Subcutaneous abdominal adipose tissue (tissue), 5 donors: ENCODE measurements around the gene MFF.
"Not testable (repeated sequence)": the region's sequence is repeated elsewhere in the genome, so short reads cannot be mapped to it uniquely, and the experiment has no call there.

Experiments used
- H3K27ac ChIP-seq: one replicate; pipeline ENCODE4 v1.7.0; 2013; ENCODE audit warnings: low read depth, mild to moderate bottlenecking, inconsistent platforms, low read length, moderate library complexity
- H3K27me3 ChIP-seq, 5 donors: one replicate each; pipeline ENCODE4 v1.7.0; 2013; ENCODE audit warnings: low read length in 5 of 5, inconsistent platforms in 1 of 5; ENCODE audit not compliant: control insufficient read depth in 5 of 5, insufficient read depth in 4 of 5
- H3K36me3 ChIP-seq, 5 donors: one replicate each; pipeline ENCODE4 v1.7.0; 2013; ENCODE audit warnings: low read length in 5 of 5; ENCODE audit not compliant: control insufficient read depth in 5 of 5, insufficient read depth in 5 of 5
- H3K4me1 ChIP-seq, 5 donors: one replicate each; pipeline ENCODE4 v1.7.0; 2013; ENCODE audit warnings: low read length in 5 of 5, mild to moderate bottlenecking in 3 of 5, moderate library complexity in 1 of 5; ENCODE audit not compliant: control insufficient read depth in 5 of 5, insufficient read depth in 5 of 5
- H3K4me3 ChIP-seq, 5 donors: one replicate each; pipeline ENCODE4 v1.7.0; 2013; ENCODE audit warnings: low read length in 5 of 5, low read depth in 1 of 5
- H3K9ac ChIP-seq, 5 donors: one replicate each; pipeline ENCODE4 v1.7.0; 2013; ENCODE audit warnings: low read length in 5 of 5, mild to moderate bottlenecking in 4 of 5, moderate library complexity in 3 of 5
- H3K9me3 ChIP-seq, 5 donors: one replicate each; pipeline ENCODE4 v1.7.0; 2013; ENCODE audit warnings: low read length in 5 of 5; ENCODE audit not compliant: control insufficient read depth in 5 of 5
- donor health status: healthy.
- donor health status: healthy.
- donor health status: healthy.
- donor health status: healthy.
- donor health status: healthy.

The MFF gene

DNA sequence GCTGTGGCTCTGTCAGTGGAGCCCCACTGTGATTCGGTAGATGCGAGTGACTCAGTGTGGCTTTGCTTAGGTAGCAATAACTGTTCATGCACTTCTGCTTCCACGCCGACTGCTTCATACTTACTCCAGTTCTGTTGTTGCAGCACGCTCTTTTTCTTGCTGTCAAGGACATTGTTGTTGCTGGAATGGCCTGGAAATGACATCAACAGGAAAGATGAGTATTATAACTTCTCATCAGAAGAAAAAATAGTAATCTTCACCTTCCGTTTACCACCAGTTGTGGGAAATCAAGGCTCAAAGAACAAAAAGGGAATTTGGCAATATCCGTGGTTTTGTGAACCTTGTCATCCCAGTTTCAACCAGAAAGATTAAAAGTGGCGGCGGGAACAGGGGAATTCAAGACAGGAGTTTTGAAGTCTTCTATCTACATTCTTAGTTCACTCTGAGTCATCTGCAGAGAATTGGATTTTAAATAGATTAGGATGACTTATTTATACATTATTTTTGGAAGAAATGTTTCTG is 45.8 kb downstream of the MFF start:
- Histone ChIP-seq H3K4me1 (peaks cover 0 to 15% (median 11%) of the 10 kb centered on the region in 5 donors), H3K27ac (no peak overlapping the region), H3K36me3 (no peaks in the 10 kb centered on the region), H3K9me3 (no peaks in the 10 kb centered on the region), H3K27me3 (no peaks in the 10 kb centered on the region), H3K9ac (no peak overlapping the region), H3K4me3 (no peak overlapping the region)

DNA sequence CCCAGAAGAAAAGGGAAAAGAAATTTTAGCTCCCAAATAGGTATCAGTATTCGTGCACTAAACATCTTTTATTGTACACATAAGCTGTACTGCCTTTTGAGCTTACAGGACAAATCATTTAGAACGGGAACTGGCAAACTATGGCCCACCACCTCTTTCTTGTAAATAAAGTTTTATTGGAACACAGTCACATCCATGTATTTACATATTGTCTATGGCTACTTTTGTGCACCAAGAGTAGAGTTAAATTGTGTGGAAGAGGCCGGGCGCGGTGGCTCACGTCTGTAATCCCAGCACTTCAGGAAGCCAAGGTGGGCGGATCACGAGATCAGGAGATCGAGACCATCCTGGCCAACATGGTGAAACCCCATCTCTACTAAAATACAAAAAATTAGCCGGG is 48.3 kb downstream of the MFF start:
- Histone ChIP-seq H3K9me3 (no peaks in the 10 kb centered on the region), H3K4me3 (no peak overlapping the region), H3K36me3 (no peaks in the 10 kb centered on the region)

DNA sequence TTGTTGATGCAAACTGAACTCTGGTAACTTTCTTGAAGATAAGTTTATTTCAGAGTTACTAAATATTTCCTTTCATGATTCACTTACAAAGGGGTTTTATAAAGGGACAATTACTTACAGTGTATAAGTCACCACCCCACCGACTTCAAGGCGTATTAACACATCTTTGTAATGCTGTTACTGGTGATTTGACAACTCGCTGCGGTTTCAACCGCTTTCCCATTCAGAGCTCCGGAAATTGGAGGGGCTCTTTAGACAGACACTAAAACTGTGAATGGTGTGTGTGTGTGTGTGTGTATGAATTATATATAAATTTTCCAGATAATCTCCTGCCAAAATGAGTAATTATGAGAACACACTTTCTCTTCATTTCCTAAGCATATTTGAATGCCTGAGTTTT is 49.1 kb downstream of the MFF start:
- Histone ChIP-seq H3K27ac (no peak overlapping the region), H3K4me1 (peaks cover 0 to 7% (median 2%) of the 10 kb centered on the region in 5 donors), H3K27me3 (no peaks in the 10 kb centered on the region), H3K9ac (no peak overlapping the region), H3K9me3 (no peaks in the 10 kb centered on the region), H3K36me3 (no peaks in the 10 kb centered on the region), H3K4me3 (no peak overlapping the region)

More for the DNA sequence above, 48.3 kb downstream of the MFF start:
- peaks cover 0 to 7% (median 2%) of the 10 kb centered on the region in 5 donors for H3K4me1 ChIP-seq
- H3K27me3 ChIP-seq: no peaks in the 10 kb centered on the region
- H3K27ac ChIP-seq: no peak overlapping the region
- no peak overlapping the region for H3K9ac ChIP-seq

DNA sequence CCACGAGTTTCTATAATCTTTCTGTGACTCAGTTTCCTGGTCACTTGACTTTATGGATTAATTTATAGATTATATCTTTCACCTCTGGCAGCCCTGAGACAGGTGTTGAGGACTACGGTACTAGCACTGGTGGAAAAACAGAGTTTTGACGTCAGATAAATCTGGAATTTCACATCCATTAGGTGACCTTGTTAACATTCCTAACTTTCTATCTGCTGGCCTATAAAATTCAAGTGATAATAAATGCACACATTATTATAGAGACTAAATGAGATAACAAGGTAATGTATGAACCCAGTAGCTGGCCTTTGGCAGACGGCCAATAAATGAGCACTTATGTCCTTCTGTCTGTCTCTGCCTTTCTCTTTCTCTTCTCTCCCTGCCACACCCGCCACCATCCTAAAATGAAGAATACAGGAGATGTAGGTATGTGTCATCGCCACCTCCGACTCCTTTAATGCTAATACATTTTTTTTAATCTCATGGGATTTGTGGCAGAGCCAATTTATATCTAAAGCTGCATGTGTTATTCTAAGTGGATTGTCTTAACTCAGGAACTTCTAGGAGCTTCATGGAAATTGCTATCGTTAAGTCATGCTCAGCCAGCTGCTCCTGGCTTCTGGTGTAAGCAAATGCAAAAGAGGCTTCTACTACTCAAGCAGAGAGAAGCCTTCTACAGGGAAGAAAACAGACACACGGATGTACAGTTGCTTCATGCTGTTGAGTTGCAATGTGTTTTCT is 51.8 kb downstream of the MFF start:
- H3K4me1 ChIP-seq: no peaks in the 10 kb centered on the region
- no peaks in the 10 kb centered on the region for H3K36me3 ChIP-seq
- H3K27me3 ChIP-seq: no peaks in the 10 kb centered on the region
- no peak overlapping the region for H3K4me3 ChIP-seq
- no peaks in the 10 kb centered on the region for H3K9me3 ChIP-seq
- no peak overlapping the region for H3K27ac ChIP-seq
- no peak overlapping the region for H3K9ac ChIP-seq

DNA sequence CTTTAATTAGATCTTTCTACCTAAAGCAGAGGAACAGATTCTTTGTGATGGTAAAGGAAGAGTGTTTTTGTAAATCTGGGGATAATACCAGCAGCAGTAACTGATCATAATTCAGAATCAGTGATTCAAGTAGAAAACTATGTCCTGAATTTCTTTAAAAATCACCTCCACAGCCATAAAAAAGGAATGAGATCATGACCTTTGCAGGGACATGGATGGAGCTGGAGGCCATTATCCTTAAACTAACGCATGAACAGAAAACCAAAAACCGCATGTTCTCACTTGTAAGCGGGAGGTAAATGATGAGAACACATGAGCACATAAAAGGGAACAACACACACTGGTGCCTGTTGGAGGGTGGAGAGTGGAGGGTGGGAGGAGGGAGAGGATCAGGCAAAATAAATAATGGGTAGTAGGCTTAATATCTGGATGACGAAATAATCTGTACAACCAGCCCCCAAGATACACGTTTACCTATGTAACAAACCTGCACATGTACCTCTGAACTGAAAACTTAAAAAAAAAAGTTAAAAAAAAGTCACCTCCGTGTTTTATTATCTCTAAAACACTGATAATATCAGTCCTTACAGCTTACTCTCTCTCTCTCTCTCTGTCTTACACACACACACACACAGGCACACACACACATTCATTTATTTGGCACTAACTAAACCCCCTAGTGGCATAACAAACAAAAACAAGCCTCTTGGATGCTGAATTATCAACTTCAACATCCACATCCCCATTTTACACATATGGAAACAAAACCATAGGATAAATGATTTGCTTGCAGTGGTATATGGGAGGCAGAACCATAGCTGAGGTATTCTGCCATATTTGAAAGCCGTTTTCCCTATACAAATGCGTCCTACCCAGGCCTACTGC is 52.7 kb downstream of the MFF start:
- Histone ChIP-seq H3K4me3 (no peak overlapping the region), H3K27me3 (no peaks in the 10 kb centered on the region), H3K36me3 (no peaks in the 10 kb centered on the region), H3K9me3 (no peaks in the 10 kb centered on the region), H3K9ac (no peak overlapping the region), H3K4me1 (no peaks in the 10 kb centered on the region), H3K27ac (no peak overlapping the region)

DNA sequence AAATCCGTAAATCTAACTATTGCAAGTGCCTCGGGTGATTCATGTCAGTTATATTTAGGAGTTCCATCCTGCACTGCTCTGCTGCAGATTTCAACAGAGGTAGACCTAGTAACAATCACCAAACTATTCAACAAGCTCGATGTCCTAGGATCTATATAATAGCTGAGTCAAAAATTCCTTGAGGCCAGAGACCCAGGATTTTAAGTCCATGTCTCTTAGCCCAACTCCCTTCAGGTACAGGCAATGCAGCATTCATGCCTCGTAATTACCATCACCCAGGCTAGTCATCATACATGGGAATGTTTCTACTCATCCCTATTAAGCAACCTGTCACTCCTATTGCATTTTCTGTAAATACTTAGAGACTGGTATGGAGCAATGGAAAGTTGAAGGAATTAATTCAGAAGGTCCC is 53.3 kb downstream of the MFF start:
- no peaks in the 10 kb centered on the region for H3K9me3 ChIP-seq
- no peak overlapping the region for H3K9ac ChIP-seq
- no peaks in the 10 kb centered on the region for H3K36me3 ChIP-seq
- H3K27me3 ChIP-seq: no peaks in the 10 kb centered on the region
- H3K4me3 ChIP-seq: no peak overlapping the region
- no peaks in the 10 kb centered on the region for H3K4me1 ChIP-seq
- no peak overlapping the region for H3K27ac ChIP-seq

DNA sequence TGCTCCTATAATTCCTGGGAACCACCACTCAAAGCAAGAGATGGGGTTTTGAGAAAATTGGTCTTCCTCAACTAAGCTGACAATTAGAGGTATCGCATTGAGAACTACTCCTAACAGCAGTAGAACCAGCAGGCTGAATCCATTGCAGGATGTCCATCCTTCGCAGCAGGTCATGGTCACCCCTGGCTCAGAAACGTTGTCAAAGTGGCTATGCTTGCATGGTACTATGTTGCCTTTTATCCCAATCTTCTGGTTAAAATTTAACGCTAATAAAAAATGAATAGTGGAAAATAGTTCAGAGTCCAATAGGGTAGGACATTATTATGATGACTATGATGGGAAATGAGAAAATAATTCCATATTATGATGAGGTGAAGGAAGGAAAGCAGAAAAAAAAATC is 54.0 kb downstream of the MFF start, which contains the start of gene TM4SF20:
TM4SF20 (minus strand) TSS at position 212 of the 400 bp plus-strand sequence; CDS start at position 174, 38 bp downstream.
- no peak within 1 kb of the TSS for H3K4me3 ChIP-seq
- H3K27ac ChIP-seq: no peak within 1 kb of the TSS
- H3K27me3 ChIP-seq: no peaks in the 10 kb centered on the region
- H3K4me1 ChIP-seq: peaks cover 0 to 2% (median 0%) of the 10 kb centered on the region in 5 donors
- no peak within 1 kb of the TSS for H3K9ac ChIP-seq
- H3K36me3 ChIP-seq: no peaks in the 10 kb centered on the region
- no peaks in the 10 kb centered on the region for H3K9me3 ChIP-seq

DNA sequence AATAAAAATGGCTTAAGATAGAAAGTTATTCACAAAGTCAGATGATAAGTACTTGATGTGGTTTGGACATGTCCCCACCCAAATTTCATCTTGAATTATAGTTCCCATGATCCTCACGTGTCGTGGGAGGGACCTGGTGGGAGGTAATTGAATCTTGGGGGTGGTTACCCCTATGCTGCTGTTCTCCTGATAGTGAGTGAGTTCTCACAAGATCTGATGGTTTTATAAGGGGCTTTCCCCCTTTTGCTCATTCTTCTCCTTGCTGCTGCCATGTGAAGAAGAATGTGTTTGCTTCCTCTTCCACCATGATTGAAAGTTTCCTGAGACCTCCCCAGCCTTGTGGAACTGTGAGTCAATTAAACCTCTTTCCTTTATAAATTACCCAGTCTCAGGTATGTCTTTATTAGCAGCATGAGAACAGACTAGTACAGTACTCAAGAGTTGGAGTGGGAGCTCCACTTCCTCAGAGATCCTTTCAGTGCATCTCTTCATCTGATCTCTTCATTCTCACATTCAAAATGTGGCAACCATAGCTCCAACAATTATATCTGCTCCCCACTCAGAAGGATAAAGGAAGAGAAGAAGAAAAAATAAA is 57.3 kb downstream of the MFF start:
- not testable (repeated sequence) for H3K27ac ChIP-seq, H3K4me1 ChIP-seq, H3K27me3 ChIP-seq, H3K9me3 ChIP-seq, H3K9ac ChIP-seq, H3K36me3 ChIP-seq, H3K4me3 ChIP-seq

DNA sequence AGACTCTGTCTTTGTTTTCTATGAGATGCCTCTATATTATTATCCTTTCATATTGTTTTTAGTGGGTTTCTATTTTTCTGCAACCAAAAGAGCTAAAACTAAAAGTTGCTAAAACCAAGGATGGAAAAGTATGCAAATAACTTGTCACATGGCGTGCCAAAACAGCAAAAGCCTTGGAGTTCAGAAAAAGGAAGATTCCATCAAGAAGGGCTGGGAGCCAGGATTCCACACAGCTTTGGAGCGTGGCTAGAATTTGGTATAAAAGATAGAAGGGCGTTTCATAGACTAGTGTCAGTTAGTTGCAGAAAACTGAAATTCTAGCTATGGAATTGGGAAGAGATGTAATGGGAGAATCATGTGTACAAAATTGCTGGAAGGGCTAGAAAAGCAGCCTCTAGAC is 58.6 kb downstream of the MFF start:
- Histone ChIP-seq H3K9ac (no peak overlapping the region), H3K9me3 (peaks cover 0 to 4% (median 0%) of the 10 kb centered on the region in 5 donors), H3K4me3 (no peak overlapping the region), H3K4me1 (peaks cover 0 to 2% (median 0%) of the 10 kb centered on the region in 5 donors), H3K36me3 (no peaks in the 10 kb centered on the region), H3K27me3 (no peaks in the 10 kb centered on the region), H3K27ac (no peak overlapping the region)
